HepG2 (cell line): ENCODE measurements around the gene ANKRD2. TPM values are rescaled to one million over a fixed set of nuclear protein-coding genes. Genes with fewer than 3 reads are reported as not detected.

Experiments
- ATAC-seq: fragments of 200-7000 bp; cut with Tn5 transposase; 3 replicates; pipeline ENCODE4 v1.9.1; 2020; ENCODE audit warnings: mild to moderate bottlenecking, moderate library complexity
- BruUV-seq: library from RNA; stranded (reverse); fragments of 400-500 nt; replicated peaks from 2 replicates; lab custom pipeline; 2021; lab: Mats Ljungman, UMichigan
- CTCF ChIA-PET: fragments of 300-600 bp; formaldehyde crosslinking; extraction: SDS; loops from one replicate; lab custom pipeline; 2021; ENCODE audit warnings: low total read pairs, inconsistent platforms, low intra/inter-chr PET ratio; lab: Yijun Ruan, JAX
- POLR2A ChIA-PET: fragments of 350-600 bp; sonication (Branson Sonifier 250); formaldehyde crosslinking; loops from one replicate; lab custom pipeline; 2020; ENCODE audit warnings: antibody characterized with exemption, inconsistent platforms; lab: Yijun Ruan, JAX
- DNase-seq: peaks from one replicate; pipeline ENCODE4 v3.0.0-alpha.2; 2015; ENCODE audit warnings: low spot score
- FAIRE-seq: peaks from 3 replicates; lab custom pipeline; 2011; peaks lifted over from hg19 to GRCh38; lab: Jason Lieb, UNC
- H2AFZ ChIP-seq: one replicate; pipeline ENCODE4 v1.6.1; 2011; ENCODE audit warnings: low read length, inconsistent platforms
- H3K27ac ChIP-seq: fragments of 300-600 bp; 3 replicates; pipeline ENCODE4 v1.8.0; 2011; ENCODE audit warnings: mixed run types, mild to moderate bottlenecking, mixed read lengths, low read length, inconsistent platforms; ENCODE audit not compliant: insufficient read depth; ENCODE audit errors: extremely low read length
- H3K27me3 ChIP-seq, 2 experiments: fragments of 200-600 bp in 1 of 2; 2 replicates in 1 of 2; 3 replicates in 1 of 2; pipeline versions ENCODE4 v1.6.0 to v1.8.0; 2011; ENCODE audit warnings: low read length in 2 of 2, mild to moderate bottlenecking in 2 of 2, moderate library complexity in 2 of 2, inconsistent platforms in 1 of 2; ENCODE audit not compliant: insufficient read depth in 2 of 2, control insufficient read depth in 1 of 2
- H3K36me3 ChIP-seq, 2 experiments: fragments of 200-600 bp in 1 of 2; replicated peaks in 1 of 2; 2 replicates in 1 of 2; 3 replicates in 1 of 2; pipeline versions ENCODE4 v1.5.1 to v1.8.0; 2011; ENCODE audit warnings: low read length in 2 of 2, inconsistent platforms in 1 of 2; ENCODE audit not compliant: insufficient read depth in 2 of 2, control insufficient read depth in 1 of 2
- H3K4me1 ChIP-seq: 2 replicates; pipeline ENCODE4 v1.5.1; 2012; ENCODE audit warnings: low read length, inconsistent platforms; ENCODE audit not compliant: insufficient read depth
- H3K4me2 ChIP-seq: 2 replicates; pipeline ENCODE4 v1.6.0; 2011; ENCODE audit warnings: low read depth, low read length, inconsistent platforms
- H3K4me3 ChIP-seq, 3 experiments: fragments of 200-600 bp in 1 of 3; sonication (generic), shearing (Covaris generic) in 1 of 3; replicated peaks in 1 of 3; 2 replicates each; pipeline ENCODE4 v1.5.1; 2011 to 2016; ENCODE audit warnings: low read length in 3 of 3, inconsistent platforms in 2 of 3, low read depth in 2 of 3, mild to moderate bottlenecking in 2 of 3, control low read depth in 1 of 3, mixed read lengths in 1 of 3; ENCODE audit not compliant: insufficient read depth in 1 of 3
- H3K79me2 ChIP-seq: one replicate; pipeline ENCODE4 v1.6.1; 2011; ENCODE audit warnings: low read length, inconsistent platforms; ENCODE audit not compliant: insufficient read depth
- H3K9ac ChIP-seq: 2 replicates; pipeline ENCODE4 v1.6.0; 2011; ENCODE audit warnings: mild to moderate bottlenecking, low read depth, low read length, inconsistent platforms; ENCODE audit not compliant: insufficient read depth
- H3K9me3 ChIP-seq: 2 replicates; pipeline ENCODE4 v1.5.1; 2012; ENCODE audit warnings: mild to moderate bottlenecking, low read length
- H4K20me1 ChIP-seq: 2 replicates; pipeline ENCODE4 v1.6.0; 2011; ENCODE audit warnings: inconsistent platforms, mild to moderate bottlenecking, low read length, moderate library complexity; ENCODE audit not compliant: insufficient read depth
- ELF1 ChIP-seq: sonication (generic); formaldehyde crosslinking; IDR thresholded peaks from 2 replicates; pipeline ENCODE4 v1.4.0; 2020; ENCODE audit warnings: missing genetic modification reagents
- GPBP1L1 ChIP-seq: sonication (generic); formaldehyde crosslinking; IDR thresholded peaks from 2 replicates; pipeline ENCODE4 v1.5.0; 2020; ENCODE audit warnings: mild to moderate bottlenecking, missing genetic modification reagents
- HIVEP1 ChIP-seq: sonication (generic); formaldehyde crosslinking; IDR thresholded peaks from 2 replicates; pipeline ENCODE4 v1.4.0; 2020; ENCODE audit warnings: mild to moderate bottlenecking, missing genetic modification reagents
- HNF4A ChIP-seq: sonication (generic); formaldehyde crosslinking; IDR thresholded peaks from 2 replicates; pipeline ENCODE4 v1.4.0; 2020; ENCODE audit warnings: missing genetic modification reagents
- HNRNPLL ChIP-seq: fragments of 200-400 bp; formaldehyde crosslinking; IDR thresholded peaks from 2 replicates; pipeline ENCODE4 v1.6.1; 2017; ENCODE audit warnings: mild to moderate bottlenecking, low read depth, low read length; ENCODE audit not compliant: poor library complexity, severe bottlenecking
- KDM3A ChIP-seq: IDR thresholded peaks from 2 replicates; pipeline ENCODE4 v1.6.1; 2018; ENCODE audit warnings: low read depth, missing compliant biosample characterization
- MATR3 ChIP-seq: sonication (generic); formaldehyde crosslinking; IDR thresholded peaks from 2 replicates; pipeline ENCODE4 v1.4.0; 2020; ENCODE audit warnings: missing genetic modification reagents
- MTA3 ChIP-seq: sonication (generic); formaldehyde crosslinking; IDR thresholded peaks from 2 replicates; pipeline ENCODE4 v1.4.0; 2020; ENCODE audit warnings: missing genetic modification reagents
- PITX1 ChIP-seq: sonication (generic); formaldehyde crosslinking; IDR thresholded peaks from 2 replicates; pipeline ENCODE4 v1.5.1; 2020; ENCODE audit warnings: mild to moderate bottlenecking, missing genetic modification reagents
- SNAPC2 ChIP-seq: sonication (generic); formaldehyde crosslinking; IDR thresholded peaks from 2 replicates; pipeline ENCODE4 v1.8.1; 2022; ENCODE audit warnings: mild to moderate bottlenecking, missing genetic modification reagents
- TMF1 ChIP-seq: sonication (generic); formaldehyde crosslinking; IDR thresholded peaks from 2 replicates; pipeline ENCODE4 v1.8.1; 2022; ENCODE audit warnings: low read depth, missing genetic modification reagents
- YY1 ChIP-seq: IDR thresholded peaks from 2 replicates; pipeline ENCODE4 v1.6.1; 2011; ENCODE audit warnings: low read length, low read depth, moderate library complexity, mild to moderate bottlenecking; ENCODE audit not compliant: insufficient read depth, insufficient replicate concordance
- ZBTB40 ChIP-seq, 2 experiments: fragments of 450-650 bp in 1 of 2; sonication (generic) in 1 of 2; formaldehyde crosslinking in 1 of 2; IDR thresholded peaks; 2 replicates each; pipeline versions ENCODE4 v1.6.1 to v1.8.0; 2016 to 2022; ENCODE audit warnings: antibody characterized with exemption in 1 of 2, mild to moderate bottlenecking in 1 of 2, missing genetic modification reagents in 1 of 2
- ZNF230 ChIP-seq: sonication (generic); formaldehyde crosslinking; IDR thresholded peaks from 2 replicates; pipeline ENCODE4 v1.4.0; 2020; ENCODE audit warnings: mild to moderate bottlenecking, missing genetic modification reagents
- ZNF572 ChIP-seq: sonication (generic); formaldehyde crosslinking; IDR thresholded peaks from 2 replicates; pipeline ENCODE4 v1.5.1; 2020; ENCODE audit warnings: mild to moderate bottlenecking, missing genetic modification reagents
- ZNF672 ChIP-seq: sonication (generic); formaldehyde crosslinking; IDR thresholded peaks from 2 replicates; pipeline ENCODE4 v1.8.1; 2022; ENCODE audit warnings: missing genetic modification reagents
- ZNF790 ChIP-seq: sonication (generic); formaldehyde crosslinking; IDR thresholded peaks from 2 replicates; pipeline ENCODE4 v1.8.0; 2022; ENCODE audit warnings: missing genetic modification reagents, mild to moderate bottlenecking, borderline replicate concordance
- WGBS: methylation state at CpG from one replicate; pipeline ENCODE4 v1.1.6; 2017; ENCODE audit warnings: low lambda C conversion rate; 5-methylcytosine and 5-hydroxymethylcytosine counted together
- in situ Hi-C: cut with HindIII; loops from 2 replicates; pipeline ENCODE4 v1.10.0; 2017; ENCODE audit warnings: low pct_unique_long_range_greater_than_20kb; ENCODE audit not compliant: extremely low pct_ligation_motif_present
- intact Hi-C: fragments of 100-400 bp; cut with micrococcal nuclease; formaldehyde crosslinking; loops from one replicate; pipeline ENCODE4 v1.10.0; 2022; ENCODE audit not compliant: unreplicated experiment
- polyA plus RNA-seq, 8 experiments: library from polyadenylated mRNA; depleted of rRNA in 3 of 8; stranded (reverse) in 7 of 8; unstranded in 1 of 8; fragments of >200 nt; fragmentation: Illumina TruSeq in 4 of 8; extraction: Trizol in 4 of 8; gene quantifications; 2 replicates each; pipeline versions ENCODE4 v1.2.1 to v1.2.3, GENCODE V29; 2011 to 2016; ENCODE audit warnings: low read depth in 4 of 8, missing spikeins in 1 of 8, mixed read lengths in 1 of 8; ENCODE audit not compliant: insufficient read depth in 1 of 8
- total RNA-seq, 5 experiments: library from RNA; depleted of rRNA; stranded (reverse); fragments of >200 nt; fragmentation: Illumina TruSeq; extraction: Trizol; gene quantifications; 2 replicates each; pipeline ENCODE4 v1.2.3, GENCODE V29; 2016; ENCODE audit warnings: low read depth in 1 of 5

The ANKRD2 gene
- total and polyA plus RNA-seq, 2 of the 13 experiments (the other 11 are each of a cell fraction or from before 2014, with no cell fraction given) = not detected

- in situ Hi-C loops = no loop called here
- Histone ChIP-seq H3K4me2 (no peak overlapping the region), H2AFZ (no peak overlapping the region), H3K9me3 (no peaks in the 10 kb centered on the region), H3K9ac (no peak overlapping the region), H3K4me1 (peaks cover 15% of the 10 kb centered on the region; the same call in 1 of the 2 replicates), H3K79me2 (no peaks in the 10 kb centered on the region), H3K27me3 (no peaks in the 10 kb centered on the region), H4K20me1 (no peaks in the 10 kb centered on the region), H3K36me3 (no peaks in the 10 kb centered on the region), H3K4me3 (no peak overlapping the region), H3K27ac (no peak overlapping the region)
- TF ChIP-seq ZNF790 (CRISPR knock-in tag) (no peak), MATR3 (CRISPR knock-in tag) (no peak), ZNF572 (CRISPR knock-in tag) (no peak), HNRNPLL (no peak), GPBP1L1 (CRISPR knock-in tag) (no peak), PITX1 (no peak), TMF1 (CRISPR knock-in tag) (no peak), SNAPC2 (no peak), YY1 (no peak), MTA3 (CRISPR knock-in tag) (no peak), ZNF230 (CRISPR knock-in tag) (no peak), ZNF672 (CRISPR knock-in tag) (no peak), HNF4A (CRISPR knock-in tag) (no peak), ZBTB40 (IDR thresholded peaks at IDR 0.05) (no peak), ZBTB40 (CRISPR knock-in tag; IDR thresholded peaks at IDR 0.05) (no peak), ELF1 (CRISPR knock-in tag) (no peak), KDM3A (no peak), HIVEP1 (no peak)
- FAIRE-seq = no peak
- no peak for DNase-seq
- intact Hi-C loops = no loop called here
- ChIA-PET POLR2A (no interaction called here), CTCF (no interaction called here)
- ATAC-seq = no peak
- WGBS = 94% methylated on average over 4 of the region's 4 CpGs
- no TSS peak for BruUV-seq
Observed at GRCh38 chr10:97563337-97563736, 9.2 kb upstream of the ANKRD2 start.
